HEK293 (cell line): ENCODE data around the gene UGT2B7.

Experiments
- CTCF ChIA-PET: fragments of 350-600 bp; formaldehyde crosslinking; extraction: SDS; loops from one replicate; lab custom pipeline; 2021; ENCODE audit warnings: antibody characterized with exemption; lab: Yijun Ruan, JAX
- POLR2A ChIA-PET: fragments of 300-600 bp; formaldehyde crosslinking; extraction: SDS; loops from one replicate; lab custom pipeline; 2020; ENCODE audit warnings: antibody characterized with exemption, inconsistent platforms; lab: Yijun Ruan, JAX
- H3K27ac ChIP-seq: fragments of 200-500 bp; sonication (Bioruptor generic); 2 replicates; pipeline ENCODE4 v1.5.1; 2014; ENCODE audit warnings: low read depth, low read length, control low read depth, inconsistent platforms; ENCODE audit errors: extremely low read depth
- H3K36me3 ChIP-seq, 2 experiments: fragments of 200-500 bp in 1 of 2; sonication (Bioruptor generic) in 1 of 2; 1 replicate in 1 of 2; 2 replicates in 1 of 2; pipeline ENCODE4 v1.5.1; 2014 to 2017; ENCODE audit warnings: inconsistent platforms in 2 of 2, low read length in 2 of 2; ENCODE audit not compliant: control insufficient read depth in 2 of 2, insufficient read depth in 1 of 2
- H3K4me1 ChIP-seq: fragments of 200-500 bp; sonication (Bioruptor generic); 2 replicates; pipeline ENCODE4 v1.5.1; 2014; ENCODE audit warnings: mild to moderate bottlenecking, low read length, inconsistent platforms; ENCODE audit not compliant: control insufficient read depth, insufficient read depth
- H3K4me3 ChIP-seq: 2 replicates; pipeline ENCODE4 v1.5.1; 2011; ENCODE audit warnings: low read depth, mild to moderate bottlenecking, control low read depth, low read length, moderate library complexity
- H3K9me3 ChIP-seq: fragments of 200-500 bp; sonication (Bioruptor generic); 2 replicates; pipeline ENCODE4 v1.5.1; 2014; ENCODE audit warnings: low read depth, low read length, inconsistent platforms; ENCODE audit not compliant: control insufficient read depth, insufficient read depth
- HOXD13 ChIP-seq: sonication (generic); formaldehyde crosslinking; IDR thresholded peaks from 2 replicates; pipeline ENCODE4 v1.8.0; 2022; ENCODE audit warnings: missing genetic modification reagents, borderline replicate concordance
- OVOL3 ChIP-seq: fragments of 450-650 bp; formaldehyde crosslinking; IDR thresholded peaks from 2 replicates; pipeline ENCODE4 v1.5.1; 2016; ENCODE audit warnings: missing biosample characterization, missing genetic modification characterization
- PATZ1 ChIP-seq: fragments of 450-650 bp; formaldehyde crosslinking; IDR thresholded peaks from 2 replicates; pipeline ENCODE4 v1.5.1; 2016; ENCODE audit warnings: missing biosample characterization, missing genetic modification characterization
- SP3 ChIP-seq: fragments of 450-650 bp; formaldehyde crosslinking; IDR thresholded peaks from 2 replicates; pipeline ENCODE4 v1.5.1; 2016; ENCODE audit warnings: missing biosample characterization, missing genetic modification characterization
- YY1 ChIP-seq: fragments of 450-650 bp; formaldehyde crosslinking; IDR thresholded peaks from 2 replicates; pipeline ENCODE4 v1.5.1; 2018; ENCODE audit warnings: missing biosample characterization, missing genetic modification characterization
- ZFHX2 ChIP-seq: fragments of 450-650 bp; formaldehyde crosslinking; conservative IDR thresholded peaks from 2 replicates; pipeline ENCODE4 v1.5.1; 2016; ENCODE audit warnings: missing biosample characterization, missing genetic modification characterization
- ZFP37 ChIP-seq: fragments of 450-650 bp; formaldehyde crosslinking; IDR thresholded peaks from 2 replicates; pipeline ENCODE4 v1.5.1; 2016; ENCODE audit warnings: missing biosample characterization, missing genetic modification characterization
- ZFP41 ChIP-seq: fragments of 450-650 bp; formaldehyde crosslinking; IDR thresholded peaks from 2 replicates; pipeline ENCODE4 v1.5.1; 2016; ENCODE audit warnings: missing biosample characterization, missing genetic modification characterization, borderline replicate concordance
- ZNF114 ChIP-seq: fragments of 450-650 bp; formaldehyde crosslinking; IDR thresholded peaks from 2 replicates; pipeline ENCODE4 v1.5.0; 2017; ENCODE audit warnings: missing biosample characterization, missing genetic modification characterization
- ZNF19 ChIP-seq: fragments of 450-650 bp; formaldehyde crosslinking; IDR thresholded peaks from 2 replicates; pipeline ENCODE4; 2016; ENCODE audit warnings: missing biosample characterization, missing genetic modification characterization, low read depth
- ZNF23 ChIP-seq: fragments of 450-650 bp; formaldehyde crosslinking; IDR thresholded peaks from 2 replicates; pipeline ENCODE4 v1.5.1; 2016; ENCODE audit warnings: missing biosample characterization, missing genetic modification characterization, borderline replicate concordance
- ZNF324 ChIP-seq: fragments of 450-650 bp; formaldehyde crosslinking; IDR thresholded peaks from 2 replicates; pipeline ENCODE4 v1.5.1; 2016; ENCODE audit warnings: missing biosample characterization, missing genetic modification characterization
- ZNF354C ChIP-seq: fragments of 450-650 bp; formaldehyde crosslinking; IDR thresholded peaks from 2 replicates; pipeline ENCODE4 v1.5.1; 2016; ENCODE audit warnings: missing biosample characterization, missing genetic modification characterization, low read depth, borderline replicate concordance
- ZNF37A ChIP-seq: fragments of 450-650 bp; IDR thresholded peaks from 2 replicates; pipeline ENCODE4 v1.5.1; 2018; ENCODE audit warnings: missing biosample characterization, missing genetic modification characterization
- ZNF514 ChIP-seq: fragments of 450-650 bp; formaldehyde crosslinking; IDR thresholded peaks from 2 replicates; pipeline ENCODE4 v1.5.1; 2016; ENCODE audit warnings: missing biosample characterization, missing genetic modification characterization
- ZNF530 ChIP-seq: fragments of 450-650 bp; formaldehyde crosslinking; IDR thresholded peaks from 2 replicates; pipeline ENCODE4 v1.5.1; 2016; ENCODE audit warnings: low read depth, missing biosample characterization, missing genetic modification characterization
- ZNF548 ChIP-seq: fragments of 450-650 bp; formaldehyde crosslinking; IDR thresholded peaks from 2 replicates; pipeline ENCODE4 v1.5.1; 2016; ENCODE audit warnings: missing biosample characterization, missing genetic modification characterization
- ZNF549 ChIP-seq: fragments of 450-650 bp; IDR thresholded peaks from 2 replicates; pipeline ENCODE4 v1.5.1; 2018; ENCODE audit warnings: missing biosample characterization, missing genetic modification characterization, mild to moderate bottlenecking, inconsistent platforms, moderate library complexity
- ZNF654 ChIP-seq: fragments of 450-650 bp; formaldehyde crosslinking; IDR thresholded peaks from 2 replicates; pipeline ENCODE4 v1.5.1; 2016; ENCODE audit warnings: low read depth, missing biosample characterization, missing genetic modification characterization
- ZSCAN16 ChIP-seq: fragments of 450-650 bp; formaldehyde crosslinking; IDR thresholded peaks from 2 replicates; pipeline ENCODE4 v1.5.1; 2016; ENCODE audit warnings: missing biosample characterization, missing genetic modification characterization
- ZSCAN23 ChIP-seq: fragments of 450-650 bp; formaldehyde crosslinking; IDR thresholded peaks from 2 replicates; pipeline ENCODE4 v1.5.1; 2016; ENCODE audit warnings: missing biosample characterization, missing genetic modification characterization
- TF ChIP-seq, protein P1 (sequence below): fragments of 450-650 bp; formaldehyde crosslinking; IDR thresholded peaks from 2 replicates; pipeline ENCODE4 v1.5.1; 2016; ENCODE audit warnings: missing biosample characterization, missing genetic modification characterization
- TF ChIP-seq, protein P2 (sequence below): fragments of 450-650 bp; formaldehyde crosslinking; optimal IDR thresholded peaks from 2 replicates; pipeline ENCODE3; 2016; ENCODE audit warnings: missing biosample characterization, mild to moderate bottlenecking, missing genetic modification characterization
- TF ChIP-seq, protein P3 (sequence below): fragments of 450-650 bp; formaldehyde crosslinking; IDR thresholded peaks from 2 replicates; pipeline ENCODE4 v1.5.1; 2016; ENCODE audit warnings: missing biosample characterization, missing genetic modification characterization, low read depth
- TF ChIP-seq, protein P4 (sequence below): fragments of 450-650 bp; formaldehyde crosslinking; IDR thresholded peaks from 2 replicates; pipeline ENCODE4 v1.5.1; 2016; ENCODE audit warnings: missing biosample characterization, missing genetic modification characterization

Gene UGT2B7

DNA sequence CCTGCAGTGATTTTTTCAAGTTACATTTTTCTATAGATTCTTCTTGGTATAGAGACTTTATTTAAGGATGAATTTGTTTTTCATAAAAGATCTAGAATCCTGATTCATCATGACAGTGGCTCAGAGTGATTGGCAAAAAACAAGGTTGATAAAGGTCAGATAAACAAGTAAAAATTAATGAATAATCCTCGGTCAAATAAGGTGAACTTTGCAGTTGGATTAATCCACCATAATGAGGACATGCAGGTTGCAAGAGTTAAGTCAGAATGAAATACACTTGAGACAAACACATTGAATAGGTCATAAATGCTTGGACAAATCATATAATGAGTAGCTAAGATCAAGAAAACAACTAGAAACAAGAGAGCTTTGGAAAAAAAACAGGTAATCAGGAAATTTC lies 22.9 kb upstream of the UGT2B7 start (continued):
- TF ChIP-seq, protein P1, sequence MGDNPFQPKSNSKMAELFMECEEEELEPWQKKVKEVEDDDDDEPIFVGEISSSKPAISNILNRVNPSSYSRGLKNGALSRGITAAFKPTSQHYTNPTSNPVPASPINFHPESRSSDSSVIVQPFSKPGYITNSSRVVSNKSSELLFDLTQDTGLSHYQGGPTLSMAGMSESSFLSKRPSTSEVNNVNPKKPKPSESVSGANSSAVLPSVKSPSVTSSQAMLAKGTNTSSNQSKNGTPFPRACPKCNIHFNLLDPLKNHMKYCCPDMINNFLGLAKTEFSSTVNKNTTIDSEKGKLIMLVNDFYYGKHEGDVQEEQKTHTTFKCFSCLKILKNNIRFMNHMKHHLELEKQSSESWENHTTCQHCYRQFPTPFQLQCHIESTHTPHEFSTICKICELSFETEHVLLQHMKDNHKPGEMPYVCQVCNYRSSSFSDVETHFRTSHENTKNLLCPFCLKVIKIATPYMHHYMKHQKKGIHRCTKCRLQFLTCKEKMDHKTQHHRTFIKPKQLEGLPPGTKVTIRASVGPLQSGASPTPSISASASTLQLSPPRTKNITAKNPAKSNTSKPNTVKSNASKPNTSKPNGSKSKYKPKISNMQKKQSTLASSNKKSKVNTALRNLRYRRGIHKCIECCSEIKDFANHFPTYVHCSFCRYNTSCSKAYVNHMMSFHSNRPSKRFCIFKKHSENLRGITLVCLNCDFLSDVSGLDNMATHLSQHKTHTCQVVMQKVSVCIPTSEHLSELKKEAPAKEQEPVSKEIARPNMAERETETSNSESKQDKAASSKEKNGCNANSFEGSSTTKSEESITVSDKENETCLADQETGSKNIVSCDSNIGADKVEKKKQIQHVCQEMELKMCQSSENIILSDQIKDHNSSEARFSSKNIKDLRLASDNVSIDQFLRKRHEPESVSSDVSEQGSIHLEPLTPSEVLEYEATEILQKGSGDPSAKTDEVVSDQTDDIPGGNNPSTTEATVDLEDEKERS (tag by site-specific recombination), result no peak
- TF ChIP-seq, all 188 proteins: peak for 0

- TF ChIP-seq, protein P2, sequence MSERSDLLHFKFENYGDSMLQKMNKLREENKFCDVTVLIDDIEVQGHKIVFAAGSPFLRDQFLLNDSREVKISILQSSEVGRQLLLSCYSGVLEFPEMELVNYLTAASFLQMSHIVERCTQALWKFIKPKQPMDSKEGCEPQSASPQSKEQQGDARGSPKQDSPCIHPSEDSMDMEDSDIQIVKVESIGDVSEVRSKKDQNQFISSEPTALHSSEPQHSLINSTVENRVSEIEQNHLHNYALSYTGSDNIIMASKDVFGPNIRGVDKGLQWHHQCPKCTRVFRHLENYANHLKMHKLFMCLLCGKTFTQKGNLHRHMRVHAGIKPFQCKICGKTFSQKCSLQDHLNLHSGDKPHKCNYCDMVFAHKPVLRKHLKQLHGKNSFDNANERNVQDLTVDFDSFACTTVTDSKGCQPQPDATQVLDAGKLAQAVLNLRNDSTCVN, result no peak
- TF ChIP-seq SP3 (tag by site-specific recombination) (no peak), ZSCAN23 (tag by site-specific recombination) (no peak), ZFP41 (tag by site-specific recombination) (no peak), ZSCAN16 (tag by site-specific recombination) (no peak), PATZ1 (no peak), ZNF354C (tag by site-specific recombination) (no peak), ZNF114 (tag by site-specific recombination) (no peak), ZFHX2 (no peak), ZNF530 (tag by site-specific recombination) (no peak), ZNF37A (tag by site-specific recombination) (no peak), YY1 (tag by site-specific recombination) (no peak), ZNF514 (tag by site-specific recombination) (no peak), ZFP37 (tag by site-specific recombination) (no peak), ZNF548 (no peak), ZNF549 (tag by site-specific recombination) (no peak)
- Histone ChIP-seq H3K9me3 (no peaks in the 10 kb centered on the region), H3K4me3 (no peak overlapping the region), H3K27ac (no peak overlapping the region), H3K4me1 (no peaks in the 10 kb centered on the region), H3K36me3 (no peaks in the 10 kb centered on the region)
- CTCF ChIA-PET, result no interaction called here
- POLR2A ChIA-PET, result no interaction called here
Observed at GRCh38 chr4:69075061-69075792, 21.0 kb upstream of the UGT2B7 start.

DNA sequence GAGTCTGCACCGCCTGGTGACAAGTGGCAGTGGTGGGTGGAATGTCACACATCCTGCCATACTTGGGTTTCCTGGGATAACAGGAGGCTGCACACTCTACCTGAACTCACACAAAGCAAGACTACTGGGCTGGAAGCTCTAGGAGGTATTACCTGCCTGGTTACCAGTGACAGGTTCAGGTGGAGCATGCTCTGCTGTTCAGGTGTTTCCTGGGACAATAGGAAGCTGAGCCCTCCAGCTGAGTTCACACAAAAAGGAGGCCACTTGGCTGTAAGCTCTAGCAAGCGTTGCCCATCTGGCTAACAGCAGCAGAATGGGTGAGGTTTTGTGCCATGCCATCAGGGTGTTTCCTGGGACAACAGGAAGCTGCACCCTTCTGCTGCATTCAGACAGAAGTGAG lies 17.4 kb upstream of the UGT2B7 start:
- TF ChIP-seq HOXD13 (CRISPR knock-in tag) (no peak), ZNF654 (tag by site-specific recombination) (no peak), ZNF23 (tag by site-specific recombination) (no peak), ZNF19 (no peak), ZNF324 (tag by site-specific recombination) (no peak), OVOL3 (tag by site-specific recombination) (no peak)
- TF ChIP-seq, protein P3, sequence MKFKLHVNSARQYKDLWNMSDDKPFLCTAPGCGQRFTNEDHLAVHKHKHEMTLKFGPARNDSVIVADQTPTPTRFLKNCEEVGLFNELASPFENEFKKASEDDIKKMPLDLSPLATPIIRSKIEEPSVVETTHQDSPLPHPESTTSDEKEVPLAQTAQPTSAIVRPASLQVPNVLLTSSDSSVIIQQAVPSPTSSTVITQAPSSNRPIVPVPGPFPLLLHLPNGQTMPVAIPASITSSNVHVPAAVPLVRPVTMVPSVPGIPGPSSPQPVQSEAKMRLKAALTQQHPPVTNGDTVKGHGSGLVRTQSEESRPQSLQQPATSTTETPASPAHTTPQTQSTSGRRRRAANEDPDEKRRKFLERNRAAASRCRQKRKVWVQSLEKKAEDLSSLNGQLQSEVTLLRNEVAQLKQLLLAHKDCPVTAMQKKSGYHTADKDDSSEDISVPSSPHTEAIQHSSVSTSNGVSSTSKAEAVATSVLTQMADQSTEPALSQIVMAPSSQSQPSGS (tag by site-specific recombination), result no peak
- TF ChIP-seq, protein P4, sequence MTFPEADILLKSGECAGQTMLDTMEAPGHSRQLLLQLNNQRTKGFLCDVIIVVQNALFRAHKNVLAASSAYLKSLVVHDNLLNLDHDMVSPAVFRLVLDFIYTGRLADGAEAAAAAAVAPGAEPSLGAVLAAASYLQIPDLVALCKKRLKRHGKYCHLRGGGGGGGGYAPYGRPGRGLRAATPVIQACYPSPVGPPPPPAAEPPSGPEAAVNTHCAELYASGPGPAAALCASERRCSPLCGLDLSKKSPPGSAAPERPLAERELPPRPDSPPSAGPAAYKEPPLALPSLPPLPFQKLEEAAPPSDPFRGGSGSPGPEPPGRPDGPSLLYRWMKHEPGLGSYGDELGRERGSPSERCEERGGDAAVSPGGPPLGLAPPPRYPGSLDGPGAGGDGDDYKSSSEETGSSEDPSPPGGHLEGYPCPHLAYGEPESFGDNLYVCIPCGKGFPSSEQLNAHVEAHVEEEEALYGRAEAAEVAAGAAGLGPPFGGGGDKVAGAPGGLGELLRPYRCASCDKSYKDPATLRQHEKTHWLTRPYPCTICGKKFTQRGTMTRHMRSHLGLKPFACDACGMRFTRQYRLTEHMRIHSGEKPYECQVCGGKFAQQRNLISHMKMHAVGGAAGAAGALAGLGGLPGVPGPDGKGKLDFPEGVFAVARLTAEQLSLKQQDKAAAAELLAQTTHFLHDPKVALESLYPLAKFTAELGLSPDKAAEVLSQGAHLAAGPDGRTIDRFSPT (tag by site-specific recombination), result no peak
- Histone ChIP-seq H3K4me1 (no peaks in the 10 kb centered on the region), H3K9me3 (no peaks in the 10 kb centered on the region), H3K27ac (no peak overlapping the region), H3K4me3 (no peak overlapping the region), H3K36me3 (no peaks in the 10 kb centered on the region)
- ChIA-PET POLR2A (no interaction called here), CTCF (interaction anchor here (0.6 kb wide), 1 partner anchor 507 kb away, joined by 3 read pairs; no protein-coding TSS in a partner anchor)
